HG02610 (cell line): ENCODE data around the gene C12orf76.
A peak's percentile ranks its signal among the peaks of the same experiment; 100 is the strongest.
"Not testable (repeated sequence)": the region's sequence is repeated elsewhere in the genome, so short reads cannot be mapped to it uniquely, and the experiment has no call there.

ENCODE experiments used
- ATAC-seq: cut with Tn5 transposase; IDR thresholded peaks from one replicate; pipeline ENCODE4 v1.9.1; 2021; ENCODE audit warnings: mild to moderate bottlenecking, moderate library complexity; ENCODE audit not compliant: unreplicated experiment

Gene C12orf76, protein sequence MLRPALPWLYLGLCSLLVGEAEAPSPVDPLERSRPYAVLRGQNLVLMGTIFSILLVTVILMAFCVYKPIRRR

DNA sequence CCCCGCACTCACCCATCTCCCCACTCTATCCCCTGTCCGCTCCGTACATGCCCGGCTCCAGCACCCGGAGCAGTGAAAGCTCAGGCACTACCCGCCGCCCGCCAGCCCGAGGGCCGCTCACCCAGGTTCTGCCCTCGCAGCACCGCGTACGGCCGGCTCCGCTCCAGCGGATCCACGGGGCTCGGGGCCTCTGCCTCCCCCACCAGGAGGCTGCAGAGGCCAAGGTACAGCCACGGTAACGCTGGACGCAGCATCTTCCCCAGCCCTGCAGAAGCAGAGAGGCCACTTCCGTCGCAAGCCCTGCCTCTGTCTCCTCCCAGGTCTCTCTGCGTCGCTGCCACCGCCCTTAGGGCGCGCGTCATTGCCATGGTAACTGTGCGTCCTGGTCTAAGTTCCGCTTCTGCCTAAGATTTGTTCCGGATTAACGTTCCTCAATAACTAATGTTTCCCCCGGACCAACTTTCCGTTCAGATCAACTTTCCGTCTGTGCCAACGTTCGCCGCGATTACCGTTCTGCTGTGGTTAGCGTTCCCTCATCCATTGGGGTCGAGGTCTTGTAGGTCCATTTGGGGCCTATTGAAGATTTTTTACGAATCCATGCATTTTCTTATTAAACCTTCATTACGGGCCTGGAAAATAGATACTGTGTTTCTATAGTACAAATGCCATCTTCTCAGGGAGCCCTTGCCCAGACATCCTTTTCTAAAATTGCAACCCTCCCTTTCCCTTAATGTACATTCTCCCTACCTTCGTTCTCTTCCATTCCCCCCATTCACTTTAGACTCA, at the start of gene C12orf76:
Gene C12orf76 (minus strand): TSS at position 281 of the 786 bp plus-strand sequence. CDS start 27 bp downstream, at position 254.
- ATAC-seq: peak; percentile 99

DNA sequence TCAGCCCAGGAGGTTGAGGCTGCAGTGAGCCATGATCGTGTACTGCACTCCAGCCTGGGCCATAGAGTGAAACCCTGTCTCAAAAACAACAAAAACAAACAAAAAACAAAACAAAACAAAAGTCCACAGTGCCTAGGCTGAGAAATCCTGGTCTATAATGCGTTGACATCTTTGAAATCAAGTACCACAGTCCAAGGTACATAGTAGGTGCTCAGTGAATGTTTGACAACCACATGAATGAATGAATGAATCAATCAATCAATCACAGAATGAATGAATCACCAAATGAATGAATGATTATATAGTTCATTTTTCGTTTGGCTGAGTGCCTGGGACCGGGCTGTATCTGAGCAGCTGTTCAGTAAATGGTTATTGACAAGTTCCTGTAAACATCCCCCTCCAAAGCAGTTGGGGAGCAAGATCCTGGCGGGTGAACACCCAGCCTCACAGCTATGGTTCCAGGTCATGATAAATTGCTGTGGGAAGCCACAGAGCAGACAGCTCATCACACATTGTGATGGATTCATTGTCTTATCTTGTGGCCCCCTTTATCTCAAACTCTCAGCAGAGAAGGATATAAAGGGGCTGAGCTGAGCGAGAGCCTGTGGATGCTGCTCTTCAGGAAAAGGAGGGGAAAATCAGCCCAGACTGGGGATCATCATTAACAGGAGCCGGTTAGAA, 45.4 kb upstream of the C12orf76 start:
- ATAC-seq: no peak

DNA sequence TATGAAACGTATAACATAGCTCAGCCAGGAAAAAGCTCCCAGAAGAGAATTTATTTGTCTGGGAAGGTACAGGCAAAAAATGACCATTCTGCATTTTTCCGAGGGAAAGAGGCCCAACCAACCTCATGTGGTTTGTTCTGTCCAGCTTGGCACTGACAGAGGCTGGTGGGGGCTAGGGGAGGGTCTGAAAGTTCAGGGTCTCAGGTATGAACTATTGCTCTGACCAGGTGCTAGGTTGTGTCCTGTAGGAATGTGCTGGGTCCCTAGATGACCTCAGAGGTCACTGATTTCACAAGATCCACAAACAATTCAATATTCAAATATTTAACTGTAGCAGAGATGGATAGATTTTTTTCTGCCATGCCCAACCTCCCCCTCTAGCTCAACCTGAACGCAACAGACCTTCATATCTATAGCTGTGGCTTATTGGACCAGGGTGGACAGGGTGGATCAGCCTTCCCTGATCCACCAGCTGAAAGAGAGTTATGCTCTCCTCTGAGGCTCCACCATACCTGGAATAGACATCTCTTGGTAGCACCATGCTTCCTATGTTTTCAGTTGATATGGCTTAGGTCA, 42.9 kb upstream of the C12orf76 start:
- no peak for ATAC-seq

DNA sequence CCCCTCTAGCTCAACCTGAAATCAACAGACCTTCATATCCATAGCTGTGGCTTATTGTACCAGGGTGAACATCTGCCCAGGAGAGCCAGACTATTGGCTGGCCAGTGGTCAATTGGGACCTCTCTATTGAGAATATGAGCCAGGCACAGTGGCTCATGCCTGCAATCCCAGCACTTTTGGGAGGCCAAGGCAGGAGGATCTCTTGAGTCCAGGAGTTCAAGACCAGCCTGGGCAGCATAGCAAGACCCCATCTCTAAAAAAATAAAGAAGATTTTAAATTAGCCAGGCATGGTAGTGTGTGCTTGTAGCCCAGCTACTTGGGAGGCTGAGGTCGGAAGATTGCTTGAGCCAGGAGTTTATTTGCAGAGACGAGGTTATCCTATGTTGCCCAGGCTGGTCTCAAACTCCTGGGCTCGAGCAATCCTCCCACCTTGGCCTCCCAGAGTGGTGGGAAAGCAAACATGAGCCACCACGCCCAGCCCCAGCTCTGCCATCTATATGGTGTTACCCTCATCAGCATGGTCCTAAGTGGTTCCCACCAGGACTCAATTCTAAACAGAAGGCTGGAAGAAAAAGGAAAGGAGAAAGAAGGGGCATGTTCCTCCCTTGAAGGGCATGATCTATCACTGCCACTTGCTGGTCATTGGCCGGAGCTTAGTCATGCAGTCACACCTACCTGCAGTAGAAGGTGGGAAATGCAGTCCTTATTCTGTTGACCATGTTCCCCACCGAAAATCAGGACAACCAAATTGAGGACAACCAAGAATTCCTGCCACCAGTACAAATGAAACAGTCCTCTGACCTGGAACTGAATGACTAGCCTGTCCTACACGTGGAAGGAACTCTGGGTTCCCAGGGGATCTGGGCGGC, 42.2 kb upstream of the C12orf76 start:
- ATAC-seq: no peak

DNA sequence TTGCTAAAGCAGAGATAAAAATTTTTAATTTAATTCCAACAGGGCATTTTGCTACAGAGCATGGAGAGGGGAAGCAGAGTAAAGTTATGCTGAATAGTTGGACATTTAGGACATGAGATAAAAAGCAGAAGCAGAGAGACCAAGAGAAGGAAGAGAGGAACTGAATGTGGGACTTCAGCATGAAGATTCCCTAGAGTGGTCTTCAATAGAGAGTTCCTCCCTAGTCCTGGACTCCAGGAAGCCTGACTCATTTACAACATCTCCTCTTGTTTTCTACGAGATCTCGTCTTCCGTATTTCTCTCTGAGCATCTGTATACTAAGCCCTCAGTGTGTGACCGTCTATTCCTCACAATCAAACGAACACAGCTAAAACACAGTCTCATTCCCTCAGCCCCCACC, 40.6 kb upstream of the C12orf76 start:
- no peak for ATAC-seq

DNA sequence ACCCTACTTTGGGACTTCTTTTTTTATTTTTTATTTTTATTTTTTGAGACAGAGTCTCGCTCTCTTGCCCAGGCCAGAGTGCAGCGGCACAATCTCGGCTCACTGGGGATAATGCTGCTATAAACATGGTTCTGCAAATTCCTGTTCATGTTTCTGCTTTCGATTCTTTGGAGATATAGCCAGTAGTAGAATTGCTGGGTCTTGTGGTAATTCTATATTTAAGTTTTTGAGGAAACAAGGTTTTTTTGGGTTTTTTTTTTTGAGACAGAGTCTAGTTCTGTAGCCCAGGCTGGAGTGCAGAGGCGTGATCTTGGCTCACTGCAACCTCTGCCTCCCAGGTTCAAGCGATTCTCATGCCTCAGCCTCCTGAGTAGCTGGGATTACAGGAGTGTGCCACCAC, 39.9 kb upstream of the C12orf76 start:
- not testable (repeated sequence) for ATAC-seq

DNA sequence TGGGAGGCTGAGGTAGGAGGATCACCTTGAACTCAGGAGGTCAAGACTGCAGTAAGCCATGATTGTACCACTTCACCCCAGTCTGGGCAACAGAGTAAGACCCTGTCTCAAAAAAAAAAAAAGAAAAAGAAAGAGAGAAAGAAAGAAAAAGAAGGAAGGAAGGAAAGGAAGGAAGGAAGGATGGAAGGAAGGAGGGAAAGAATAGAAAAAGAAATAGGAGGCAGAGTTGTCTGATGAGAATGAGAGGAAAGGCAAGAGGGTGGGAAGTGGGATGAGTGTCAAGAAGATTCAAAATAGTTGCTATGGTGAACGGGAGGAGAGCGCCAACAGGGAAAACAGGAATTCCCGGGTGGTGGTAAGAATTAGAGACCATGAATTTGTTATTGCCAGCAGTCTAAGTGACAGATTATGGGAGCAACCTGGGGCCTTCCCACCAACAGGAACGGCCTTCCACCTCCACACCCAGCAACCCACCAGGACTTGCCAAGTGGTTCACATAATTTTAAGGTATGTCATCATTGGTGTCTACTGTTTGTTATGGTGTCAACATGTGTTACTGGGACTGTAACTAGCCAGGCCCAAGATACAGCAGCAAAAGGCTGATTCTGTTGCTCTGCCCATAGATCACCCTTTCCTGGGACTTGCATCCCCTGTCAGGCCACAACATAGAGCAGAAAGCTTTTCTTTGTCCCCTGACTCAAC, 36.1 kb upstream of the C12orf76 start:
- ATAC-seq: no peak

DNA sequence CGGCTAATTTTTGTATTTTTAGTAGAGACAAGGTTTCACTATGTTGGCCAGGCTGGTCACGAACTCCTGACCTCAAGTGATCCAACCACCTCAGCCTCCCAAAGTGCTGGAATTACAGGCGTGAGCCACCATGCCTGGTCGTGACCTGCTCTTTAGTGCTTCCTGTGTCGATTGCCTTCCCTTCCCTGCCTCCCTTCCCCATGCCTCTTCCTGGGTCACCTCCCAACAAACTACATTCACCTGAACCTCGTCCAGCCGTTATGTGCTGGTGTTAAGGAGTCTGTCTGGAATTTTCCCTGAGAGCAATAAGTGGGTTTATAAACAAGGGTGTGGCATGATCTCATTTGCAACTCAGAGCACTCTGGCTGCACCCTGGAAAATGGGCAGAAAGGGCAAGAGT, 32.1 kb upstream of the C12orf76 start:
- ATAC-seq: no peak

DNA sequence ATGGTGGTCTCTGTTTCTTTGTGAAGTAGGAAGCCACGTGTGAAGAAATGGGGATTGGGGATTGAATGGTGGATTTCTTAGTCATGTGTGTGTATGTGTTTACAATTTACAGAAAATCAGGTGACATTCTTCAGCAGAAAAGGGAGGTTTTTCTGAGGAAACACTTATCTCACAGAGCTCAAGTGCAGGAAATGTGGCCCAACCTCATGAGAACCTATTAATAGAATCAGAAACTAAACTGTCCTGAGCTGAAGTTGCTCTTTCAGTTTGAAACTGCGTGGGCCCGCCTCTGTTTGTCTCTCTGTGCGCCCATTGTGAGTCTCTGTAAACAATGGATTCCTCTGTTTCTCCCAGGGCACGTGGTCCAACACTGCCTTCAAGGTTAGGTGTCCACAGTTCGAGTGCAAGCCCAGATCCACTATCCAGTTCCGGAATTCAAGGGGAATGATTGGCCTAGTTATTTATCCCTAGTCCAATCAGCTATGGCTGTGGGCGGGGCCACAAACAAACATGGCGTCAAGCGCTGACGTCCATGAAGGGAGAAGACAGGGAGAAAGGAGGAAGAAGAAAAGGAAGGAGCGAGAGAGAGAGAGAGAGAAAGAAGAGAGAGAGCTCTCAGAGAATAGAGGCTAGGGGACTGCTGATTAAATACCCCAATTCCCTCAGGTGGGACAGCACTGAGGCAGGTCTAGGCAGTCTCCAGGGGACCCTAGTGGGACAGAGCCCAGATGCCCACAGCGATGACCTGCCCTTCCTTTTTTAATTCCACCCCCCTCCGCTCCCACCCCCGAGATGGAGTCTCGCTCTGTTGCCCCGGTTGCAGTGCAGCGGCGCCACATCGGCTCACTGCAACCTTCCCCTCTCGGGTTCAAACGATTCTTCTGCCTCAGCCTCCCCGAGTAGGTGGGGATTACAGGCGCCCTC, 31.4 kb upstream of the C12orf76 start:
- peak; percentile 84 for ATAC-seq

DNA sequence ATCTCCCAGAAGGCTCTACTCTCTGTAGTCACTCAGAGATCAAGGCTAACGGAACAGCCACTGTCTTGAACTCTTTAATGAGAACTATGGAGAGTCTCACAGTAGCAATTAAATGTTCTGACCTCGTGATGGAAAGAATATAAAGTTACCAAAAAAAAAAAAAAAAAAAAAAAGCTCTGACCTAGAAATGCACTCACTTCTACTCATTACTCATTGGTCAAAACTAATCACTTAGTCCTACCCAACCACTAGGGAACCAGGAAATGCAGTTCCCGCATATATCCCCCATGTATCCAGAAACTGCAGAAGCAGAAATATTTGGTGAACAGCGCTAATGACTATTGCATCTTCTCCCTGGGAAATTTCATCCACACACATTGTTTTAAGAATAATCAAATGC, 29.5 kb upstream of the C12orf76 start:
- no peak for ATAC-seq

DNA sequence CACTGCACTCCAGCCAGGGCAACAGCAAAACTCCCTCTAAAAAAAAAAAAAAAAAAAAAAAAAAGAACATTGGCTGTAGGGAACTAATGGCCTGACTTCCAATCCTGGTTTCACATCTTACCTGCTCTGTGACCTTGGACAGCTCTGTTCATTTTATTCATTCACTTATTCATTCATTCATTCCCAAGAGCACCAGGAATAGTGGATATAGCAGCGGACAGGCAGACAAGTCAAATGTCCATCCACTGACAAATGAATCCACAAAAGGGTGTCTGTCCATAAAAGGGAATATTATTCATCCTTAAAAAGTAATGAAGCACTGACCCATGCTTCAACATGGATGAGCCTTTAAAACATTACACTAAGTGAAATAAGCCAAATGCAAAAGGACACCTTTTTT, 27.6 kb upstream of the C12orf76 start:
- no peak for ATAC-seq

DNA sequence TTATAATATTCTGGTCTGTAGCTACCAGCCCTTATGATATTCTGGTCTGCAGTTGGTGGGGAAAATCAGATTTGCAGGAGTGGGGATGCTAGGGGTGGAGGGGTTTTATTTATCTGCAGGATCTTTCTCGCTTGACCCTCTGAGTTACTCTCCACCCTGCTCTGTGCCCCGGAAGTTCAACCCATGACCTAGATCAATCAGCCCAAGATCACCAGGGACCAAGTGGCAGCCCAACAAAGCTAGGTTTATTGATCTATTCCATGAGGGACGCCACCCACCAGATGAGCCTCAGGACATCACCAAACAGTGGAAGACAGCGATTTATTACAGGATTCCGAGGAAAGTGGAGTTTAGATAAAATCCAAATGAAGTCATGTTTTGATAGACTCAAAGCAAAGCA, 25.8 kb upstream of the C12orf76 start:
- no peak for ATAC-seq

DNA sequence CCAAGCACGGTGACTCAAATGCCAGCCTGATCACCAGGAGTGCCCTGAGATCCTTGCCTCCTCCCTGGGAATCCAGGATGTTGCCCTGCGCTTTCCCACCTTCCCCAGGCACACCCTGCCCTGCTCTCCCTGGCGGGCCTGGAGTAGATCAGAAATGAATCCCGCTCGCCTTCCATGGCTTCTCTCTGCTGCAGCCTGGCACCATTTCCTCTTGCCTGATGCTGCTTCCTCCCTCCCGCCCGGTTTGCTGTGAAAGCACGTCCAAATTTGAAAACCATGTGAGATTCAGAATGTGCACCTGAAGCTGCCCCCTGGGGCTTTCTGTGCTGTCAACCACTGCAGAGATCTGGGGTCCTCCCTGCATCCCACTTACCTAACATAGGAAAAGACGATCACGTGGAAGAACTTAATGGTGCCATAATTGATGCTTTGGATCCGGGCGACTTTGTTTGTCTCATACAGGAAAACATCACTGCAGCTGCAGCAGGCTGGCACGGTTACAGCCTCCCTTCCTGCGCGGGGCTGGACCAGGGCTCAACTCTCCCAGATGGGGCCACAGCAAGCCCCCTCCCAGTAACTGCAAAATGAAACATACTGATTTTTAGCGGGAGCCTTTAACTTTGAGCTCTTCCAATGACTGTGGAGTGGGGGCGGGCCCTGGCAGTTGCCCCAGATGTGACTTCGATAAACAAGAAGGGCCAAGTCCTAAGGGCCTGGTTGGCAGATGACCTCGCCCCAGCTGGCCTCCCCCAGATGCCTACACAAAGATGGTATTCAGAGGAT, 24.9 kb upstream of the C12orf76 start:
- no peak for ATAC-seq

DNA sequence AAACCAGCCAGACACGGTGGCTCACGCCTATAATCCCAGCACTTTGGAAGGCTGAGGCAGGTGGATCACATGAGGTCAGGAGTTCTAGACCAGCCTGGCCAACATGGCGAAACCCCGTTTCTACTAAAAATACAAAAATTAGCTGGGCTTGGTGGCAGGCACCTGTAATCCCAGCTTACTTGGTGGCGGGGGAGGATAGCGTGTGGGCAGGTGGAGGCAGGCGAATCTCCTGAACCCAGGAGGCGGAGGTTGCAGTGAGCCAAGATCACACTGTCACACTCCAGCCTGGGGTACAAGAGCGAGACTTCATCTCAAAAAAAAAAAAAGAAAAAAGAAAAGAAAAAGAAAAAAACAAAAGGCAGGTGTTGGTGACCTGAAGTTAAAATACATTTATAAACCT, 24.3 kb upstream of the C12orf76 start:
- not testable (repeated sequence) for ATAC-seq

DNA sequence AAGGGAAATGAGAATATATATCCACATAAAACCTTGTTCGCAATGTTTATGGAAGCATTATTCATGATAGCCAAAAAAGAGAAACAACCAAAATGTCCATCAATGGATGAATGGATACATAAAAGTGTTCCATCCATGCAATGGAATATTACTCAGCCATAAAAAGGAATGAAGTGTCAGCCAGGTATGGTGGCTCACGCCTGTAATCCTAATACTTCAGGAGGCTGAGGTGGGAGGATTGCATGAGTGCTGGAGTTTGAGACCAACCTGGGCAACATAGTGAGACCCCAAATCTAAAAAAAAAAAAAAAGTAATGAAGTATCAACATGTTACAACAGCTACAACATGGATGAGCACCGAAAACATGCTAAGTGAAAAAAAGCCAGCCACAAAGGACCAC, 23.6 kb upstream of the C12orf76 start:
- no peak for ATAC-seq

DNA sequence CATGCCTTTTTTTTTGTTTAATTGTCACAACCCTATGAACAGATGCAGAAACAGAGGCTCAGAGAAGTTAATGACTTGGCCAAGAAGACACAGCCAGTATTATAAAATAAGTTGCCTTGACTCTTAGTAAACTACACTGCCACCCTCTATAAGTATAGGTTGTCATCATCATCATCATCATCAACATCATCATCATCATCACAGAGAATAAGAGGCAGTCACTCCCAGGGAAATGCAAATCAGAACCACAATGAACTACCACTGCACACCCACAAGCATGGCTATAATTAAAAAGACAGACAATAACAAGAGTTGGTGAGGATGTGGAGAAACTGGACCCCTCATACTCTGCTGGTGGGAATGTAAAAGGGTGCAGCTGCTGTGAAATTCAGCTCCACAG, 23.2 kb upstream of the C12orf76 start:
- ATAC-seq: no peak

DNA sequence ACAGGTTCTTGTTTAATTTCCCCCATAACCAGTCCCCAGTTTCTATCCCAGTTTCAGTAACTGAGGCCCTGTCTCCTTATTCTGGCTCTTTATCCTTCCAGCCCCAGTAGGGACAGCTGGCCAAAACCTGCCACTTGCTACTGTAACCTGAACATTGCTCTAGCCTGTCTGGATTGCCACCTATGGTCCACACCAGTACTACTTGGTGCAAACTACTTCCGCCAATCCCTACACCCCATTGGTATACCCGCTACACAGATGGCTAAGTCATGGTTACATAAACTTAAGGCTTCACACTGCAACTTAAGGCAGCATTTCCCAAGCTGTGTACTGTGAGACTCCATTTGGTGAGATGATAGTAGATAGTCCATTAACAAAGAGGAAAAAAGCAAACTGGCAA, 20.3 kb upstream of the C12orf76 start:
- no peak for ATAC-seq

DNA sequence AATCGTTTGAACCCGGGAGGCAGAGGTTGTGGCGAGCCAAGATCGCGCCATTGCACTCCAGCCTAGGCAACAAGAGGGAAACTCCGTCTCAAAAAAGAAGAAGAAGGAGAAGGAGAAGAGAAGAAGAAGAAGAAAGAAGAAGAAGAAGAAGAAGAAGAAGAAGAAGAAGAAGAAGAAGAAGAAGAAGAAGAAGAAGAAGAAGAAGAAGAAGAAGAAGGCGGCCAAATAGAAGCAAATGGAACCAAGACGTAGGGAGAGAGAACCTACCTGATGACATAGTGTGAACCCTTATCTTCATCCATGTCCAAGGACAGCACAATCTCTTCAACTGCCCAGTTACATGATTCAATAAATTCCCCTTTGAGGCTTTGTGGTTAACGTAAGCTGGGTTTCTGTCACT, 19.8 kb upstream of the C12orf76 start:
- ATAC-seq: not testable (repeated sequence)

DNA sequence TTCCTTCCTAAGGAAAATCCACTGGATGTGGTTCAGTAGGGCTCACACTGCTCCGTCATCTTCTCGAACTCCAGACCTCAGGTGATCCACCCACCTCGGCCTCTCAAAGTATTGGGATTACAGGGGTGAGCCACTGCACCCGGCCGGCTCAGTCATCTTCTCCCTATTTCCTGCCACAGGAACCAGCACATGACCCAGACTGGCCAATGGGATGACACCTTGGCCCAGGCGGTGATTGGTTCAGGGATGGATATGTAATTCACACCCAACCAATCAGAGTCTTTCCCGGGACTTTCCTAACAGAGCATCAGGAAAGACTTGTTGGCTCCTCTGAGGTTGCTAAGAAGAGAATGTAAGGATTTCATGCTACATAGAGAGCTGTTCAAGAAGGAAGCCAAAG, 19.2 kb upstream of the C12orf76 start:
- no peak for ATAC-seq
